Bronchial epithelial cell (primary cell): ENCODE data around the gene SEMA3A. TPM values are rescaled to one million over a fixed set of nuclear protein-coding genes. Genes with fewer than 3 reads are reported as not detected.

Source experiments
- DNase-seq: peaks from one replicate; pipeline ENCODE4 v3.0.0-alpha.2; 2010; ENCODE audit warnings: low read depth
- FAIRE-seq: peaks from 2 replicates; lab custom pipeline; 2011; peaks lifted over from hg19 to GRCh38; lab: Jason Lieb, UNC
- H3K27me3 ChIP-seq: 2 replicates; pipeline ENCODE4 v1.5.1; 2011; ENCODE audit warnings: low read length; ENCODE audit not compliant: control insufficient read depth, insufficient read depth
- H3K36me3 ChIP-seq: 2 replicates; pipeline ENCODE4 v1.5.1; 2011; ENCODE audit warnings: low read length; ENCODE audit not compliant: control insufficient read depth, insufficient read depth
- H3K4me3 ChIP-seq: 2 replicates; pipeline ENCODE4 v1.5.1; 2011; ENCODE audit warnings: mild to moderate bottlenecking, low read depth, low read length, control low read depth
- CTCF ChIP-seq: IDR thresholded peaks from 2 replicates; pipeline ENCODE4 v1.5.1; 2011; ENCODE audit warnings: mild to moderate bottlenecking, moderate library complexity, low read length, control low read depth, inconsistent platforms; ENCODE audit not compliant: insufficient read depth, severe bottlenecking
- total RNA-seq: library from RNA; depleted of rRNA; stranded (reverse); fragments of >200 nt; gene quantifications from 2 replicates; pipeline ENCODE4 v1.2.1, GENCODE V29; 2014

SEMA3A gene
- total RNA-seq, 1 donor from 2014 or later: 57.7 TPM

GRCh38 chr7:84195295-84196060, 889 bp upstream of the SEMA3A start:
- FAIRE-seq (no peak), DNase-seq (peak; percentile 46)
- TF ChIP-seq CTCF: no peak
- Histone ChIP-seq H3K36me3 (no peaks in the 10 kb centered on the region), H3K4me3 (peak overlapping the region; percentile 66), H3K27me3 (no peaks in the 10 kb centered on the region)

- no peaks in the 10 kb centered on the region for H3K36me3 ChIP-seq
- peak overlapping the region; percentile 66 for H3K4me3 ChIP-seq
- no peak for FAIRE-seq
- DNase-seq: peak; percentile 50
- TF ChIP-seq CTCF: no peak
- H3K27me3 ChIP-seq: no peaks in the 10 kb centered on the region
These were observed 842 bp downstream of the SEMA3A start for GRCh38 chr7:84193747-84194146.

GRCh38 chr7:84191842-84192241, 2.7 kb downstream of the SEMA3A start:
- H3K4me3 ChIP-seq: peak overlapping the region; percentile 1
- no peak for TF ChIP-seq CTCF
- H3K27me3 ChIP-seq: no peaks in the 10 kb centered on the region
- FAIRE-seq: no peak
- DNase-seq: peak; percentile 68
- no peaks in the 10 kb centered on the region for H3K36me3 ChIP-seq

GRCh38 chr7:84191261-84191660, 3.3 kb downstream of the SEMA3A start:
- Histone ChIP-seq H3K36me3 (no peaks in the 10 kb centered on the region), H3K4me3 (no peak overlapping the region), H3K27me3 (no peaks in the 10 kb centered on the region)
- FAIRE-seq (no peak), DNase-seq (peak; percentile 53)
- no peak for TF ChIP-seq CTCF

GRCh38 chr7:84190016-84190705, 4.4 kb downstream of the SEMA3A start:
- Histone ChIP-seq H3K36me3 (no peaks in the 10 kb centered on the region), H3K27me3 (no peaks in the 10 kb centered on the region), H3K4me3 (no peak overlapping the region)
- no peak for TF ChIP-seq CTCF
- no peak for FAIRE-seq
- DNase-seq: peak; percentile 51
